Astrocyte (in vitro differentiated cells and primary cell): Measurements from ENCODE around the gene STX5. TPM values are rescaled to one million over a fixed set of nuclear protein-coding genes. Genes with fewer than 3 reads are reported as not detected.

Experiments
- DNase-seq: peaks from one replicate; pipeline ENCODE4 v3.0.0-alpha.2; 2010; ENCODE audit warnings: low read depth
- FAIRE-seq: peaks from 2 replicates; lab custom pipeline; 2011; peaks lifted over from hg19 to GRCh38; lab: Jason Lieb, UNC
- H2AFZ ChIP-seq: 2 replicates; pipeline ENCODE4 v1.6.0; 2012; ENCODE audit warnings: low read depth, low read length, inconsistent platforms
- H3K27ac ChIP-seq: 2 replicates; pipeline ENCODE4 v1.5.1; 2011; ENCODE audit warnings: low read depth, low read length, inconsistent platforms
- H3K27me3 ChIP-seq: 2 replicates; pipeline ENCODE4 v1.6.0; 2011; ENCODE audit warnings: low read length, inconsistent platforms; ENCODE audit not compliant: insufficient read depth
- H3K36me3 ChIP-seq: 2 replicates; pipeline ENCODE4 v1.5.1; 2011; ENCODE audit warnings: low read length, inconsistent platforms; ENCODE audit not compliant: insufficient read depth
- H3K4me1 ChIP-seq: 2 replicates; pipeline ENCODE4 v1.5.1; 2011; ENCODE audit warnings: low read length, inconsistent platforms; ENCODE audit not compliant: insufficient read depth
- H3K4me2 ChIP-seq: 2 replicates; pipeline ENCODE4 v1.6.0; 2012; ENCODE audit warnings: low read length, inconsistent platforms
- H3K4me3 ChIP-seq: 2 replicates; pipeline ENCODE4 v1.5.1; 2011; ENCODE audit warnings: low read depth, mild to moderate bottlenecking, low read length, inconsistent platforms; ENCODE audit not compliant: insufficient read depth
- H3K79me2 ChIP-seq: 2 replicates; pipeline ENCODE4 v1.6.0; 2012; ENCODE audit warnings: mild to moderate bottlenecking, low read length, inconsistent platforms; ENCODE audit not compliant: insufficient read depth
- H3K9ac ChIP-seq: 2 replicates; pipeline ENCODE4 v1.6.0; 2012; ENCODE audit warnings: mild to moderate bottlenecking, low read length, inconsistent platforms
- H3K9me3 ChIP-seq: 2 replicates; pipeline ENCODE4 v1.5.1; 2012; ENCODE audit warnings: low read depth, mild to moderate bottlenecking, low read length, inconsistent platforms; ENCODE audit not compliant: insufficient read depth
- H4K20me1 ChIP-seq: 2 replicates; pipeline ENCODE4 v1.6.0; 2012; ENCODE audit warnings: low read length, inconsistent platforms; ENCODE audit not compliant: insufficient read depth
- H3K27ac Mint-ChIP-seq: one replicate; pipeline ENCODE4 v1.8.0; 2021; ENCODE audit warnings: mild to moderate bottlenecking, mixed read lengths; ENCODE audit not compliant: unreplicated experiment
- H3K27me3 Mint-ChIP-seq: one replicate; pipeline ENCODE4 v1.8.0; 2021; ENCODE audit warnings: low read depth, mixed read lengths; ENCODE audit not compliant: unreplicated experiment
- H3K36me3 Mint-ChIP-seq: one replicate; pipeline ENCODE4 v1.8.0; 2021; ENCODE audit warnings: low read depth, mixed read lengths; ENCODE audit not compliant: unreplicated experiment
- H3K4me1 Mint-ChIP-seq: one replicate; pipeline ENCODE4 v1.8.0; 2021; ENCODE audit warnings: low read depth, mixed read lengths; ENCODE audit not compliant: unreplicated experiment
- H3K4me3 Mint-ChIP-seq: one replicate; pipeline ENCODE4 v1.8.0; 2021; ENCODE audit warnings: mild to moderate bottlenecking, moderate library complexity, mixed read lengths; ENCODE audit not compliant: unreplicated experiment
- H3K9me3 Mint-ChIP-seq: one replicate; pipeline ENCODE4 v1.8.0; 2021; ENCODE audit warnings: mild to moderate bottlenecking, mixed read lengths; ENCODE audit not compliant: unreplicated experiment
- CTCF ChIP-seq: IDR thresholded peaks from 2 replicates; pipeline ENCODE4 v1.5.1; 2011; ENCODE audit warnings: low read depth, mild to moderate bottlenecking, inconsistent platforms, low read length, moderate library complexity; ENCODE audit not compliant: insufficient read depth
- EZH2 ChIP-seq: IDR thresholded peaks from 2 replicates; pipeline ENCODE4 v1.6.1; 2012; ENCODE audit warnings: mild to moderate bottlenecking, low read length, inconsistent platforms; ENCODE audit not compliant: insufficient read depth
- total RNA-seq: library from RNA; stranded (reverse); gene quantifications from 2 replicates; pipeline ENCODE4 v1.2.1, GENCODE V29; 2021

The STX5 gene
- total RNA-seq, 1 donor from 2014 or later = 45.7 TPM

DNA sequence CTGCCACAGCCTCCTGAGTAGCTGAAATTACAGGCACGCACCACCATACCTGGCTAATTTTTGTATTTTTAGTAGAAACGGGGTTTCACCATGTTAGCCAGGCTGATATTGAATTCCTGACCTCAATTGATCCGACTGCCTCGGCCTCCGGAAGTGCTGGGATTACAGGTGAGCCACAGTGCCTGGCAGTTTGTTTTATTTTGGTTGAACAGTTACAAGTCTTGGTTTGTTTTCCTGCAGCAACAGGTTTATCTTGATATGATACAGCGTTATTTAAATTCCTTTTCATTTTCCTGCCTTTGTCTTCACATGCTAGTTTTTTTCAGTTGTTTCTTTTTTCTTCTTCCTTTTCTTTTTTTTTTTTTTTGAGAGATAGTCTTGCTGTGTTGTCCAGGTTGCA is 44.9 kb upstream of the STX5 start:
- no peak for FAIRE-seq
- H3K36me3 ChIP-seq = no peaks in the 10 kb centered on the region
- TF ChIP-seq EZH2 (no peak), CTCF (no peak)
- no peak overlapping the region for H3K9ac ChIP-seq
- no peak overlapping the region for H2AFZ ChIP-seq
- peaks cover 13% of the 10 kb centered on the region for H3K4me1 ChIP-seq
- H3K27me3 ChIP-seq = no peaks in the 10 kb centered on the region
- DNase-seq = no peak
- H3K9me3 ChIP-seq = no peaks in the 10 kb centered on the region
- H3K4me2 ChIP-seq = no peak overlapping the region
- H3K79me2 ChIP-seq = peaks cover 15% of the 10 kb centered on the region
- H3K9me3 Mint-ChIP-seq = no peaks in the 10 kb centered on the region
- no peaks in the 10 kb centered on the region for H3K27me3 Mint-ChIP-seq
- H4K20me1 ChIP-seq = no peaks in the 10 kb centered on the region
- H3K4me3 Mint-ChIP-seq = no peak overlapping the region
- no peak overlapping the region for H3K27ac Mint-ChIP-seq
- H3K36me3 Mint-ChIP-seq = peaks cover 8% of the 10 kb centered on the region
- H3K4me3 ChIP-seq = no peak overlapping the region
- peaks cover 10% of the 10 kb centered on the region for H3K4me1 Mint-ChIP-seq
- no peak overlapping the region for H3K27ac ChIP-seq

DNA sequence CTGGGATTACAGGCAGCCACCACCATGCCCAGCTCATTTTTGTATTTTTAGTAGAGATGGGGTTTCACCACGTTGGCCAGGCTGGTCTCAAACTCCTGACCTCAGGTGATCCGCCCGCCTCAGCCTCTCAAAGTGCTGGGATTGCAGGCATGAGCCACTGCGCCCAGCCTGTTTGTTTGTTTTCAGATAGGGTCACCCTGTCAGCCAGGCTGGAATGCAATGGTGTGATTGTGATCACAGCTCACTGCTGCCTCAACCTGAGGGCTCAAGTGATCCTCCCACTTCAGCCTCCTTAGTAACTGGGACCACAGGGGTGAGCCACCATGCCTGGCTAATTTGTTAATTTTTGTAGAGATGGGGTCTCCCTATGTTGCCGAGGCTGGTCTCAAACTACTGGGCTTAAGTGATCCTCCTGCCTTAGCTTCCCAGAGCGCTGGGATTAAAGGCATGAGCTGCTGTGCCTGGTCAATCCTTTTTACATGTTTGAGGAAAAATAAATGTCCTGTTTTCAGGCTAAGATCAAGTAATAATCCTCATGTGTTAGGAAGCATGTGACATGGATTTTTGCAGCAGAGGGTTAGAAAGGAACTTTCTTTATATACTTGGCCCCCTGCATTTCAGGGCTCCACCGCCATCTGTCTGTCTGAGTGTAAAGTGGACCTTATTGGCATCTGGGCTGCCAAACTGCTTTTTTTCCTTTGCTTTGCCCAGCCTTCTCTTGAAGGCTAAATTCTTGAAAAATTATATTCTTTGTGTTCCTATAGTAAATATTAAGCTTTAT is 44.0 kb upstream of the STX5 start:
- peaks cover 7% of the 10 kb centered on the region for H3K36me3 Mint-ChIP-seq
- TF ChIP-seq CTCF = no peak
- no peak for TF ChIP-seq EZH2
- no peaks in the 10 kb centered on the region for H3K9me3 Mint-ChIP-seq
- Histone ChIP-seq H3K4me1 (peaks cover 13% of the 10 kb centered on the region), H3K9ac (peak overlapping the region; percentile 14), H3K27me3 (no peaks in the 10 kb centered on the region), H3K9me3 (no peaks in the 10 kb centered on the region), H2AFZ (no peak overlapping the region), H3K27ac (no peak overlapping the region), H3K4me2 (no peak overlapping the region), H3K4me3 (no peak overlapping the region), H3K36me3 (no peaks in the 10 kb centered on the region), H3K79me2 (peaks cover 8% of the 10 kb centered on the region), H4K20me1 (no peaks in the 10 kb centered on the region)
- no peak overlapping the region for H3K27ac Mint-ChIP-seq
- FAIRE-seq (no peak), DNase-seq (no peak)
- peaks cover 10% of the 10 kb centered on the region for H3K4me1 Mint-ChIP-seq
- H3K4me3 Mint-ChIP-seq = no peak overlapping the region
- no peaks in the 10 kb centered on the region for H3K27me3 Mint-ChIP-seq

GRCh38 chr11:62874851-62875250 is 43.0 kb upstream of the STX5 start:
- no peak overlapping the region for H3K27ac ChIP-seq
- Mint-ChIP-seq H3K9me3 (no peaks in the 10 kb centered on the region), H3K4me3 (no peak overlapping the region), H3K27ac (no peak overlapping the region), H3K4me1 (peaks cover 4% of the 10 kb centered on the region), H3K36me3 (peaks cover 2% of the 10 kb centered on the region), H3K27me3 (no peaks in the 10 kb centered on the region)
- no peaks in the 10 kb centered on the region for H3K9me3 ChIP-seq
- no peak overlapping the region for H2AFZ ChIP-seq
- no peak overlapping the region for H3K4me3 ChIP-seq
- no peak overlapping the region for H3K9ac ChIP-seq
- H3K4me2 ChIP-seq = no peak overlapping the region
- H3K27me3 ChIP-seq = no peaks in the 10 kb centered on the region
- DNase-seq = no peak
- no peak for FAIRE-seq
- H3K36me3 ChIP-seq = no peaks in the 10 kb centered on the region
- TF ChIP-seq EZH2 (no peak), CTCF (no peak)
- H3K79me2 ChIP-seq = peaks cover 6% of the 10 kb centered on the region
- H4K20me1 ChIP-seq = no peaks in the 10 kb centered on the region
- peaks cover 8% of the 10 kb centered on the region for H3K4me1 ChIP-seq
